ENCODE measurements around the gene NHSL1.

The NHSL1 gene

GRCh38 chr6:138517635-138518034, 18.3 kb upstream of the NHSL1 start:
- peak overlapping the region; percentile 80 for H2AFZ ChIP-seq (ENCODE audit: low read length)
- DNase-seq = peak; percentile 79
- H3K4me2 ChIP-seq (ENCODE audit: low read depth, low read length) = peak overlapping the region; percentile 82
- no peaks in the 10 kb centered on the region; the same call in 1 of the 2 replicates for H3F3A ChIP-seq (ENCODE audit: insufficient read depth, low read length)
- H3K4me1 ChIP-seq (ENCODE audit: low read length) = peaks cover 14% of the 10 kb centered on the region
- H3K36me3 ChIP-seq (replicated peaks; ENCODE audit: insufficient read depth, low read length) = no peaks in the 10 kb centered on the region
- H3K27ac ChIP-seq (ENCODE audit: low read length) = peak overlapping the region; percentile 51; the same call in 1 of the 2 replicates
- H3K4me3 ChIP-seq (ENCODE audit: low read length) = peak overlapping the region; percentile 31; the same call in 1 of the 2 replicates
- no peaks in the 10 kb centered on the region for H3K9me3 ChIP-seq (replicated peaks; ENCODE audit: insufficient read depth, low read length)
- no peak overlapping the region for H3K9ac ChIP-seq (ENCODE audit: low read length)
- no peaks in the 10 kb centered on the region for H3K79me2 ChIP-seq (ENCODE audit: low read length)
- no peak for TF ChIP-seq EZH2phosphoT487 (IDR thresholded peaks at IDR 0.05; ENCODE audit: low read length)
- TF ChIP-seq EZH2 (optimal IDR thresholded peaks at IDR 0.05; ENCODE audit: low read depth, low read length) = no peak
- TF ChIP-seq CTCF (IDR thresholded peaks at IDR 0.05; ENCODE audit: low read length) = peak; percentile 82
- H3K27me3 ChIP-seq (replicated peaks; ENCODE audit: insufficient read depth, low read length) = no peaks in the 10 kb centered on the region
- no peaks in the 10 kb centered on the region for H3K9me2 ChIP-seq (replicated peaks; ENCODE audit: insufficient read depth, low read length)
- no peaks in the 10 kb centered on the region for H4K20me1 ChIP-seq (ENCODE audit: insufficient read depth, low read length)

- no peak overlapping the region for H3K9ac ChIP-seq (ENCODE audit: low read length)
- no peaks in the 10 kb centered on the region for H4K20me1 ChIP-seq (ENCODE audit: insufficient read depth, low read length)
- H3K79me2 ChIP-seq (ENCODE audit: low read length) = no peaks in the 10 kb centered on the region
- H3K9me2 ChIP-seq (replicated peaks; ENCODE audit: insufficient read depth, low read length) = no peaks in the 10 kb centered on the region
- H3K4me1 ChIP-seq (ENCODE audit: low read length) = peaks cover 14% of the 10 kb centered on the region
- no peaks in the 10 kb centered on the region; the same call in 1 of the 2 replicates for H3F3A ChIP-seq (ENCODE audit: insufficient read depth, low read length)
- H3K4me2 ChIP-seq (ENCODE audit: low read depth, low read length) = no peak overlapping the region
- no peak overlapping the region for H3K4me3 ChIP-seq (ENCODE audit: low read length)
- TF ChIP-seq EZH2 (optimal IDR thresholded peaks at IDR 0.05; ENCODE audit: low read depth, low read length) = no peak
- no peak for TF ChIP-seq EZH2phosphoT487 (IDR thresholded peaks at IDR 0.05; ENCODE audit: low read length)
- TF ChIP-seq CTCF (IDR thresholded peaks at IDR 0.05; ENCODE audit: low read length) = no peak
- H3K9me3 ChIP-seq (replicated peaks; ENCODE audit: insufficient read depth, low read length) = no peaks in the 10 kb centered on the region
- H3K27ac ChIP-seq (ENCODE audit: low read length) = no peak overlapping the region
- DNase-seq = no peak
- H2AFZ ChIP-seq (ENCODE audit: low read length) = no peak overlapping the region
- H3K36me3 ChIP-seq (replicated peaks; ENCODE audit: insufficient read depth, low read length) = no peaks in the 10 kb centered on the region
- no peaks in the 10 kb centered on the region for H3K27me3 ChIP-seq (replicated peaks; ENCODE audit: insufficient read depth, low read length)
Observed at GRCh38 chr6:138515657-138516248, 16.5 kb upstream of the NHSL1 start.

GRCh38 chr6:138514860-138515540, 15.7 kb upstream of the NHSL1 start:
- Histone ChIP-seq H3K27me3 (replicated peaks; ENCODE audit: insufficient read depth, low read length) (no peaks in the 10 kb centered on the region), H3K9me2 (replicated peaks; ENCODE audit: insufficient read depth, low read length) (no peaks in the 10 kb centered on the region), H3K4me1 (ENCODE audit: low read length) (peaks cover 14% of the 10 kb centered on the region), H3K9ac (ENCODE audit: low read length) (no peak overlapping the region), H4K20me1 (ENCODE audit: insufficient read depth, low read length) (no peaks in the 10 kb centered on the region), H3F3A (ENCODE audit: insufficient read depth, low read length) (no peaks in the 10 kb centered on the region; the same call in 1 of the 2 replicates), H3K36me3 (replicated peaks; ENCODE audit: insufficient read depth, low read length) (no peaks in the 10 kb centered on the region), H3K4me2 (ENCODE audit: low read depth, low read length) (no peak overlapping the region), H3K27ac (ENCODE audit: low read length) (no peak overlapping the region), H3K79me2 (ENCODE audit: low read length) (no peaks in the 10 kb centered on the region), H3K4me3 (ENCODE audit: low read length) (no peak overlapping the region), H3K9me3 (replicated peaks; ENCODE audit: insufficient read depth, low read length) (no peaks in the 10 kb centered on the region), H2AFZ (ENCODE audit: low read length) (no peak overlapping the region)
- TF ChIP-seq EZH2phosphoT487 (IDR thresholded peaks at IDR 0.05; ENCODE audit: low read length) = no peak
- no peak for TF ChIP-seq EZH2 (optimal IDR thresholded peaks at IDR 0.05; ENCODE audit: low read depth, low read length)
- TF ChIP-seq CTCF (IDR thresholded peaks at IDR 0.05; ENCODE audit: low read length) = no peak
- DNase-seq = no peak

Data from MM.1S (cell line).